Stimulated activated CD4-positive, alpha-beta T cell treated with anti-CD3 and anti-CD28 coated beads, Interleukin-1b, Interleukin-23, amount 100 ng/mL, for 4 hours (primary cell): ENCODE results near the gene SLC30A7.
"Not testable (repeated sequence)": the region's sequence is repeated elsewhere in the genome, so short reads cannot be mapped to it uniquely, and the experiment has no call there.

ENCODE experiments used
- DNase-seq, 2 donors: peaks; one replicate each; pipeline ENCODE4 v3.0.0-alpha.2; 2020; ENCODE audit warnings: low read depth in 2 of 2

SLC30A7 gene

GRCh38 chr1:100895540-100896480, at the start of gene SLC30A7:
TSS of gene SLC30A7 (plus strand) at chr1:100896090. CDS start at chr1:100896263, 173 bp downstream.
- peak; percentile 97 to 98 for DNase-seq

DNA sequence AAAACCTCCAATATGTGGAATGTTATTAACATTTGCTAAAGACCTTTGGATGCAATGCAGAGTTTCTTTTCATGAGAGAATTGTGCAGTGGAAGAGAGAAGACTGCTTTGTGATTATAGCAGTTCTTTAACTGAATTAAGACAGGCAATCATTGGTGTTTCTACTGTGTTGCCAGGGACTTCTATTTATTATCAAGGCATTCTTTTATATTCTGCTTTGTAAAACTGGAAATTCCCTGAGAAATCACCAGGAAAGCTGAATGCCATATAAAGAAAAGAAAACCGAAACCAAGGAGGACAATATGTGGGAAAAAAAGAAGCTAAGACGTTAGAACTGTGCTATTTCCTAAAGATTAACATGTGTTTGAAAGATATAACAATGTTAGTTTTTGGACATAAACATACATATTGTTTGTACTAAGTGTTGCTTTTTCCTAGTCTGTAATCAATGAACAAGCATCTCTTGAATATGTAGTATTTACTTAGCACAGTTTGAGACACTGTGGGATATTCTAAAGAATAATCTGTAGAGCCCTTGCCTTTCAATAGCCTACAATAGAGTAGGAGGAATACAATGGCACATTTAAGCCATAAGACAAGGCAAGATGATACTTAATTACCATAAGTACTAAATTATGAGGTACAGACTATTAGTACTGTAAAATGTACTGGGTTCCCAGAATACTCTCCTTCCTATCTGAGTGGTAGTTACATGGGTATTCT, 48.4 kb upstream of the SLC30A7 start:
- no peak for DNase-seq

DNA sequence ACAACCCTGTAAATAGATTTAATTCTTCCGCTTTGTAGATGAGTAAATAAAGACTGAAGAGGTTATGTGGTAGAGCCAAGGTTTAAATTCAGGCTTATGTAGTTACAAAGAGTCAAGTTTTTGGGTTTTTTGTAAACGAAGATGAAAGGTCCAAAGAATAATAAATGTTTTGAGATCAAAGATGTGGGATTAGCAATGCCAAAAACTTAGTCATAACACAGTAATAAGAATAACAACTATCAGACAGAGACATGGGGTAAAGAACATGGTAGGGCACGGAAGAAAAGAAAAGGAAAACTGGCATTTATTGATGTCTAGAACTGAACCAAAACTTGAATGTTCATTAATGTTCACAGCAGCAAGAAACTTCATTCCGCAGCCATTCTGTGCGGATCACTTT, 44.2 kb upstream of the SLC30A7 start:
- DNase-seq, result no peak

- DNase-seq, result no peak
These were observed 42.9 kb upstream of the SLC30A7 start for GRCh38 chr1:100852976-100853375.

DNA sequence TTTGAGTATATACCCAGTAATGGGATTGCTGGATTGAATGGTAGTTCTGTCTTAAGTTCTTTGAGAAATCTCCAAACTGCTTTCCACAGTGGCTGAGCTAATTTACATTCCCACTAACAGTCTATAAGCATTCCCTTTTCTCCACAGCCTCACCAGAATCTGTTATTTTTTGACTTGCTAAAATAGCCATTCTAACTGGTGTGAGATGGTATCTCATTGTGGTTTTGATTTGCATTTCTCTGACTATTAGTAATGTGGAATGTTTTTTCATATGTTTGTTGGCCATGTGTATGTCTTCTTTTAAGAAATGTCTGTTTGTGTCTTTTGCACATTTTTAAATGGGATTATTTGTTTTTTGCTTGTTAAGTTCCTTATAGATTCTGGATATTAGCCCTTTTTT, 40.8 kb upstream of the SLC30A7 start:
- DNase-seq, result not testable (repeated sequence)

GRCh38 chr1:100860397-100860991, 35.4 kb upstream of the SLC30A7 start:
- DNase-seq, result no peak

GRCh38 chr1:100861379-100861778, 34.5 kb upstream of the SLC30A7 start:
- DNase-seq, result no peak

DNA sequence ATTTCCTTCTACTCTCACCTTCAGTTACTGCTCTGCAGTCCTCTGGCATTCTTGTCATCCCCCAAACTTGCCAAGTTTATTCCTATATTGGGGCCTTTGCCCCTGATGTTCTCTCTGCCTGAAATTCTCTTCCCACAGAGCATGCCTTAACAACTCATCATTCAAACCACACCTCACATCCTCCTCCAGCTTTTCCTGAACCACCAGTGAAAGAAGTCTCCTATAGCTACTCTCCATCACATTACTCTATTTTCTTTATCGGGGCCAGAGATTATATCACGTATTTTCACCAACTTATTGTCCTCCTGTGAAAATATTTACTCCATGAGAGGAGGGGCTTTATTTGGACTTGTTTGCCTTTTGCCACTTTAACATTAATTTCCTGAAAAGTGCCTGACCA, 33.3 kb upstream of the SLC30A7 start:
- DNase-seq, result no peak

GRCh38 chr1:100866041-100866900, 29.6 kb upstream of the SLC30A7 start:
- DNase-seq, result no peak

GRCh38 chr1:100866901-100867206, 29.0 kb upstream of the SLC30A7 start:
- DNase-seq, result no peak

- DNase-seq, result no peak
These were observed 27.4 kb upstream of the SLC30A7 start for GRCh38 chr1:100868364-100868995.

DNA sequence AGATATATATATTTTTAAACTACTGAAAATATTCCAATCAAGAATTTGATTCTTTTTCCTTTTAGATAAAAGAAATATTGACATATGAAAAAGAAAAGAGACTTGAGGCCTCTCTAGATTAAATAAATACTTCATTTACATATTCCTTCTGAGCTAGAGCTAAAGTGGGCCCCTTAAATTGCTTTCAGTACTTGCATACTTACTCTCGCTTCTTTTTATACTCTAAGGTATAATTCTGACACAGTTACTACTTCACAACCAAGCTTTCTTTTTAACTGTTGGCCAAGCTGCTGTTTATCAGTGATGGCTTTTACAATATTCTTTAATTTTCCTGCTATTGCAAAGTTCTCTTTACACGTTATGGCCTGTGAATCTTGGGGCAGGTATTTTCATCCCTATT, 25.9 kb upstream of the SLC30A7 start:
- DNase-seq, result no peak

DNA sequence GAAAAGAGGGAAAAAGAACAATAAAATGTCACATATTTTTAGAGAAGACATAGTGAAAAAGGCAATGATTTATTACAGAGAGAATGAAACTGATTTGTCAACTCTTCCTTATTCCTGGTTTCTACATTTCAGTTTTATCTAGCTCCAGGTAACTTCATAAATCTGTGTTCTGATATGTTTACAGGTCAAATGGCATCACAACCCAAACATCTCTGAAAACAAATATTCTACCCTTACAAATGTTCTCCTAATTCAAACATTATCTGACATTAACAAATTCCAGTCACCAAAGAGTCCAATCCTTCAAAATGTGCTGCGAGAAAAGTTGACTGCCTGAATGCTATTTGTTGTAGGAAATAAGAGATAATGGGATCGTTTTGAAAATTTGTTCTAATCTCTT, 21.5 kb upstream of the SLC30A7 start:
- no peak for DNase-seq

DNA sequence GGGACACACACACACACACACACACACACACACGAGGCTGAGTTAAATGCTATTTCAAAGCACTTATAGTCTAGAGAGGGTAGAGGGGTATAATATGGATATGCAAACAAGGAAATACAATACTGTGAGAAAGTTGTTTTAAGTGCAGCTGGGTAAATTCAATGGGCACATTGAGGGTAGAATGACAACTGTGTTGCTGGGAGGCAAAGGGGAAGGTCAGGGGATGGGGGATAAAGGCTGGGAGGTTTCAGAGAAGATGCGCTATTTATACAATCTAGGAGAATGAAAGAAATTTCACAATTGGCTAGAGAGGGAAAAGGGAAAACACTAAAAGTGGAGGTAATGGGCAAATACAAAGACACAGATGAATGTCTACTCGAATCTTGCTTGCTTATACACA, 20.7 kb upstream of the SLC30A7 start:
- DNase-seq, result no peak

DNA sequence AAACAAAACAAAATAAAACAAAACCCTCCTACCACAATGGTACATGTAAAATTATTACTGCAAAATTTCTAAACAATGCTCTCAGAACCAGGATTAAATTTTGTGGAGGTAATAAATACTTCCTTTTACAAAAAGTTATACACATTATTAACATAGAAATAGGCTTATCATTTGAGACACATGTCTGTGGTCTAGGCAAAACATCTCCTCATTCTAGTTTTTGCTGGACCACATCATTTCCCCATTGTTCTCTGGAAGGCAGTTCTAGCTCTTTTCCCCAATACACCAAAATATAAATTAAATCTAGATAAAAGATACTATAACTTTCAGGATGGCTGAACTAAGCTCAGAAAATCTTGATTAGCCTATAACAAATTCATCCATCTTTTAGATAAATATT, 19.6 kb upstream of the SLC30A7 start:
- no peak for DNase-seq

DNA sequence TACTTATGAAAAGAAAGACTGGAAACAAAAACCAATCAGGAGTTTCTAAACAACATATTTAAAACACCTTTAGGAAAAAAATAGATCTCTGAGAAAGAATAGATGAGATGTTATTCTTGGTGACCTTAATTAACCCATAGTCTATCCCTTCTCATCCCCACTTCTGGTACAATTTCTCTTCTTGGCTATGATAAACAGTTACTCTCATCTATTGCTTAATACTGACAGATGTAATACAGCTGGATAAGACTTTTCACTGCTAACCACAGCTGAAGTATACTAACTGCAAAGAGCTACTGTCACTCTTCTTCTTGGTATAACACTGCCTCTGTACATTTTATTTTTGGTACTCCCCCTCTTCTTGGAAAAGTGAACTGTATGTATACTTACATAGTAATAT, 16.5 kb upstream of the SLC30A7 start:
- no peak for DNase-seq

GRCh38 chr1:100881687-100882086, 14.2 kb upstream of the SLC30A7 start:
- no peak for DNase-seq

DNA sequence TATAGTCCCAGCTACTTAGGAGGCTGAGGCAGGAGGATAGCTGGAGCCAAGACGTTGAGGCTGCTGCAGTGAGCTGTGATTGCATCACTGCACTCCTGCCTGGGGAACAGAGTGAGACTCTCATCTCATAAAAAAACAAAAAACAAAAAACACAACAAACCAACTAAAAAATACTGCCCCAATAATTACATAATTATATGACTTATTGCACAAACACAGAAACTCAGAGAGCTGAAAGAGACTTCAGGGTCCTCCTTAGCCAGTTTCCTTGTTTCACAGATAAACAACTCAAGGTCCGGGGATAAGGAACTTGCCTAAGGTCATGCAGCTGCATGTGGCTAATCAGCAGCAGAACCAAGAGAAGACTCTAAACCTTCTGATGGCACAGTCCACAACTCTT, 13.2 kb upstream of the SLC30A7 start:
- DNase-seq, result no peak

DNA sequence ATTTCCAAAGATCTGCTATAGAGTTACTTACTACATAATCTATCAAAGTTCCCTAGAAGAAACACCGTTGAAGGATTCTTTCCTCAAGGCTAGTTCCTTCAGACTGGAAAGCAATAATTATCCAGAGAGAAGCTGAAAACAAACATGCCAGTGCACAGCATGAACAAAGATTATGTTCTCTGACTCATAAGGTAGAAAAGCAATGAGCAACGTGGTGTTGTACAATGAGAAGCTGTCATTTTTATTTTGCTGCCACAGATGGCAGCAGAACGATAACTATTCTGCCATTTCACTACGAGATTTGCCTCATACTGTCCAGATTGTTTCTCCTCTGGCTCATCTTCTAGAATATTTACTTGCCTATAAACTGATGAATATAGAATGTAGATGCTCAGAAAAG, 11.9 kb upstream of the SLC30A7 start:
- no peak for DNase-seq

DNA sequence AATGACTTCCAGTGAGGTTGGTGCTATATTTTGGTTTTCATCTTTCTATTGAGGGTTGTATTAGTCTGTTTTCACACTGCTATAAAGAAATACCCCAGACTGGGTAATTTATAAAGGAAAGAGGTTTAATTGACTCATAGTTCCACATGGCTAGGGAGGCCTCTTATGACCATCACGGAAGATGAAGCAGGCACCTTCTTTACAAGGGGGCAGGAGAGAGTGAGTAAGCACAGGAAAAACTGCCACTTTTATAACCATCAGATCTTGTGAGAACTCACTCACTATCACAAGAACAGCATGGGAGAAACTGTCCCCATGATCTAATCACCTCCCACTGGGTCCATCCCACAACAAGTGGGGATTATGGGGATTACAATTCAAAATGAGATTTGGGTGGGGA, 6.9 kb upstream of the SLC30A7 start:
- DNase-seq, result not testable (repeated sequence)

- DNase-seq, result not testable (repeated sequence)
These were observed 5.9 kb upstream of the SLC30A7 start for GRCh38 chr1:100889869-100890482.
